Skeletal muscle satellite cell (primary cell): ENCODE measurements around the gene BIN2.
"Not testable (repeated sequence)": the region's sequence is repeated elsewhere in the genome, so short reads cannot be mapped to it uniquely, and the experiment has no call there.

Source experiments
- H3K27me3 ChIP-seq: 2 replicates; pipeline ENCODE4 v1.7.0; 2013; ENCODE audit warnings: low read length; ENCODE audit not compliant: control insufficient read depth, insufficient read depth
- H3K36me3 ChIP-seq: 2 replicates; pipeline ENCODE4 v1.7.0; 2013; ENCODE audit warnings: mild to moderate bottlenecking, control low read depth, low read length; ENCODE audit not compliant: insufficient read depth
- H3K4me1 ChIP-seq: 2 replicates; pipeline ENCODE4 v1.7.0; 2013; ENCODE audit warnings: low read length; ENCODE audit not compliant: control insufficient read depth, insufficient read depth
- H3K4me2 ChIP-seq: 2 replicates; pipeline ENCODE4 v1.7.0; 2013; ENCODE audit warnings: mild to moderate bottlenecking, low read length
- H3K4me3 ChIP-seq: 2 replicates; pipeline ENCODE4 v1.7.0; 2013; ENCODE audit warnings: low read length
- H3K9ac ChIP-seq: 2 replicates; pipeline ENCODE4 v1.7.0; 2013; ENCODE audit warnings: mild to moderate bottlenecking, low read depth, low read length, moderate library complexity
- H3K9me3 ChIP-seq: replicated peaks from 2 replicates; pipeline ENCODE4 v1.7.0; 2013; ENCODE audit warnings: mild to moderate bottlenecking, control low read depth, low read length

The BIN2 gene

GRCh38 chr12:51323317-51323960, 535 bp downstream of the BIN2 start:
- H3K36me3 ChIP-seq = no peaks in the 10 kb centered on the region
- H3K4me1 ChIP-seq = peaks cover 18% of the 10 kb centered on the region
- no peak overlapping the region for H3K4me3 ChIP-seq
- H3K4me2 ChIP-seq = no peak overlapping the region
- H3K9ac ChIP-seq = no peak overlapping the region
- no peaks in the 10 kb centered on the region for H3K27me3 ChIP-seq
- H3K9me3 ChIP-seq = no peaks in the 10 kb centered on the region

DNA sequence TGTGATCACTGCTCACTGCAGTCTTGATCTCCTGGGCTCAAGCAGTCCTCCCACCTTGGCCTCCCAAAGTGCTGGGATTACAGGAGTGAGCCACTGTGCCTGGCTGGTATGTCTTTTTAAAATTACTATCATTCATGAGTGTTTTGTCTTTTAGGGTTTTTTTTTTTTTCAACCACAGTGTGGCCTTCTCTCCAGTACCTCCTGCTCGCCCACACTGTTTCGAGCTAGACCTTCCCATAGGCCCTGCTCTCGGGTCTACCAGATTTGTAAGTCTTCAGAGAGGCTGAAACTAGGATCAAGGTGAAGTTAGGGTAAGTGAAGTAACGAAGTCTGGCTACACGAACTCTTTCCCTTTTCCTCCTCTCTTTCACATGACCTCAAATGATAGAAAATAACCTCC, 1.5 kb downstream of the BIN2 start:
- peaks cover 18% of the 10 kb centered on the region for H3K4me1 ChIP-seq
- H3K9ac ChIP-seq = no peak overlapping the region
- no peak overlapping the region for H3K4me2 ChIP-seq
- no peak overlapping the region for H3K4me3 ChIP-seq
- no peaks in the 10 kb centered on the region for H3K27me3 ChIP-seq
- no peaks in the 10 kb centered on the region for H3K36me3 ChIP-seq
- H3K9me3 ChIP-seq = no peaks in the 10 kb centered on the region

GRCh38 chr12:51321882-51322281, 2.1 kb downstream of the BIN2 start:
- Histone ChIP-seq H3K9me3 (no peaks in the 10 kb centered on the region), H3K4me1 (peaks cover 12% of the 10 kb centered on the region), H3K4me3 (no peak overlapping the region), H3K36me3 (no peaks in the 10 kb centered on the region), H3K27me3 (no peaks in the 10 kb centered on the region), H3K9ac (no peak overlapping the region), H3K4me2 (no peak overlapping the region)

DNA sequence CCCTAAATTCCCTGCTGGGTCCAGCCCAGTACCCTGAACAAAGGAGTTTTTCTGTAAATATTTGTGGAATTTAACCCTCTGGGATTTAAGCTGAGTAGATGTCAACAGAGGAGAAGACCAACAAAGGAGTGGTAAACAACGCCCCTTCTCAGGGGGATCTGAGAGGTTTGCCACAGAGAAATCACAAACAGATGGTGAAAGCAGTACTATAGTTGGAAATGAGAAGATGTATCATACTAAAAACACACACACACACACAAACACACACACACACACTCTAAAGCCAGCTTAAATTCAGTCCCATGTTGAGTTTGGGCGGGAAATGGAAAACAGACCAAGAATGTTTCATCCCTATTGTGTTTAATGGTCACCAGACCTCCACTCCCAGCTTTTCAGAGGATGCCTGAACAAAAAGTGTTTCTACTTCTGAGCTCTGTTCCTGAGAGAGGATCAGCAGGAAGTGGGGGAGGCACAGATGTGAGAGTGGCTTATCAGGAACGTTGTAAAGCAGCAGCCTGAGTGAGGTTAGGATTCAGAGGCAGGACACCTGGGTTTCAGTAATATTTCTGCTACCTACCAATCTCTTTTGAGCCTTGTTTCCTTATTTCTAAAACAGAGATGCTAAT, 3.2 kb downstream of the BIN2 start:
- Histone ChIP-seq H3K9me3 (no peaks in the 10 kb centered on the region), H3K4me2 (no peak overlapping the region), H3K27me3 (no peaks in the 10 kb centered on the region), H3K36me3 (no peaks in the 10 kb centered on the region), H3K4me1 (peaks cover 5% of the 10 kb centered on the region), H3K4me3 (no peak overlapping the region), H3K9ac (no peak overlapping the region)

- no peaks in the 10 kb centered on the region for H3K36me3 ChIP-seq
- H3K4me1 ChIP-seq = peaks cover 5% of the 10 kb centered on the region
- H3K4me3 ChIP-seq = no peak overlapping the region
- no peak overlapping the region for H3K4me2 ChIP-seq
- no peaks in the 10 kb centered on the region for H3K9me3 ChIP-seq
- H3K9ac ChIP-seq = no peak overlapping the region
- no peaks in the 10 kb centered on the region for H3K27me3 ChIP-seq
Observed at GRCh38 chr12:51320311-51320694, 3.7 kb downstream of the BIN2 start.

- Histone ChIP-seq H3K4me3 (no peak overlapping the region), H3K36me3 (no peaks in the 10 kb centered on the region), H3K9me3 (no peaks in the 10 kb centered on the region), H3K4me1 (peaks cover 5% of the 10 kb centered on the region), H3K27me3 (no peaks in the 10 kb centered on the region), H3K9ac (no peak overlapping the region), H3K4me2 (no peak overlapping the region)
Observed at GRCh38 chr12:51318846-51319599, 5.0 kb downstream of the BIN2 start.

DNA sequence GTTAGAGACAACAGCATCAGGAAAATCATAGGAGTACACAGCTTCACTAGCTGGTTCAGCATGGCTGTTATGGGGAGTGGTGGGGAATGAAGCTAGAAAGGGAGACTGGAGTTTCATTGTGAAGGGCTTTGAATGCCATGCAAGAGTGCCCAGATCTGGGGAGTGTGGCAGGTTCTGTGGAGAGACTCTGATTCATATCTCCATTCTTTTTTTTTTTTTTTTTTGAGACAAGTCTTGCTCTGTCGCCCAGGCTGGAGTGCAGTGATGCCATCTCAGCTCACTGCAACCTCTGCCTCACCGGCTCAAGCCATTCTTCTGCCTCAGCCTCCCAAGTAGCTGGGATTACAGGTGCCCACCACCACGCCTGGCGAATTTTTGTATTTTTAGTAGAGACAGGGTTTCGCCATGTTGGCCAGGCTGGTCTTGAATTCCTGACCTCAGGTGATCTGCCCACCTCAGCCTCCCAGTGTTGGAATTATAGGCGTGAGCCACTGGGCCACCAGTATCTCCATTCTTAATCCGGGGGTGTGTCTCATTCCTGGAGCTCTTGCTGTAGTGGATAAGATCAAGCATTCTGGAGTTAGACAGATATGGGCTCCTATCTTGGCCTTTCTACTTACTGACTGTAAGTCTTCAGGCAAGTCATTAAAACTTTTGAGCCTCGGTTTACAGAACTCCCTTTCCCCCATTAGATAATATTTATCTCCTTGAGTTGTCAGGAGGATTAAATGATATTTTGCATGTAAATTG, 5.7 kb downstream of the BIN2 start:
- H3K9me3 ChIP-seq, H3K36me3 ChIP-seq, H3K27me3 ChIP-seq, H3K9ac ChIP-seq, H3K4me2 ChIP-seq, H3K4me1 ChIP-seq, H3K4me3 ChIP-seq: not testable (repeated sequence)

DNA sequence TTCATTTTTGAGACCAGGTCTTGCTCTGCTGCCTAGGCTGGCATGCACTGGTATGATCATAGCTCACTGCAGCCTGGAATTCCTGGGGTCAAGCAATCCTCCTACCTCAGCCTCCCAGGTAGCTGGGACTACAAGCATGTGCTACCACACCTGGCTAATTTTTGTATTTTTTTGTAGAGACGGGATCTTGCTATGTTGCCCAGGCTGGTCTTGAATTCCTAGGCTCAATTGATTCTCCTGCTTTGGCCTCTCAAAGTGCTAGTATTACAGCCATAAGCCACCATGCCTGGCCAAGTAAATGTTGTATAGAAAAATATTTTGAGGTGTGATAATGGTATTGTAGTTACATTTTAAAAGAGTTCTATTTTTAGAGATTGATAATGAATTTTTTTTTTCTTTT, 12.6 kb downstream of the BIN2 start:
- no peak overlapping the region for H3K9ac ChIP-seq
- no peaks in the 10 kb centered on the region for H3K9me3 ChIP-seq
- no peak overlapping the region for H3K4me2 ChIP-seq
- no peak overlapping the region for H3K4me3 ChIP-seq
- H3K27me3 ChIP-seq = no peaks in the 10 kb centered on the region
- H3K36me3 ChIP-seq = no peaks in the 10 kb centered on the region
- H3K4me1 ChIP-seq = peaks cover 18% of the 10 kb centered on the region

GRCh38 chr12:51307655-51308593, 16.1 kb downstream of the BIN2 start:
- Histone ChIP-seq H3K4me2 (peak overlapping the region; percentile 70), H3K27me3 (no peaks in the 10 kb centered on the region), H3K36me3 (no peaks in the 10 kb centered on the region), H3K4me1 (peaks cover 18% of the 10 kb centered on the region), H3K9me3 (no peaks in the 10 kb centered on the region), H3K4me3 (no peak overlapping the region), H3K9ac (no peak overlapping the region)

GRCh38 chr12:51306507-51306906, 17.5 kb downstream of the BIN2 start:
- Histone ChIP-seq H3K9me3 (no peaks in the 10 kb centered on the region), H3K4me2 (no peak overlapping the region), H3K4me3 (no peak overlapping the region), H3K4me1 (peaks cover 18% of the 10 kb centered on the region), H3K36me3 (no peaks in the 10 kb centered on the region), H3K9ac (no peak overlapping the region), H3K27me3 (no peaks in the 10 kb centered on the region)

- H3K27me3 ChIP-seq, H3K36me3 ChIP-seq, H3K4me2 ChIP-seq, H3K4me3 ChIP-seq, H3K4me1 ChIP-seq, H3K9ac ChIP-seq, H3K9me3 ChIP-seq: not testable (repeated sequence)
Observed at GRCh38 chr12:51300768-51301167, 23.2 kb downstream of the BIN2 start.
